Occipital lobe (tissue), 2 donors: ENCODE data around the gene WDR72. TPM values are rescaled to one million over a fixed set of nuclear protein-coding genes. Genes with fewer than 3 reads are reported as not detected.
"Not testable (repeated sequence)": the region's sequence is repeated elsewhere in the genome, so short reads cannot be mapped to it uniquely, and the experiment has no call there.

Source experiments
- DNase-seq: peaks from one replicate; lab custom pipeline; 2025; lab: John Stamatoyannopoulos, UW
- total RNA-seq: library from RNA; depleted of rRNA; stranded (reverse); fragments of >200 nt; gene quantifications from one replicate; pipeline ENCODE4 v1.2.3, GENCODE V29; 2014

Gene WDR72
- total RNA-seq, 1 donor from 2014 or later = 0.16 TPM

GRCh38 chr15:53590380-53590779 is 169.1 kb downstream of the WDR72 start:
- DNase-seq = no peak

GRCh38 chr15:53589520-53590057 is 169.9 kb downstream of the WDR72 start:
- DNase-seq = no peak

GRCh38 chr15:53588773-53589172 is 170.7 kb downstream of the WDR72 start:
- DNase-seq = no peak

- DNase-seq = no peak
Measured at GRCh38 chr15:53586799-53587198, 172.7 kb downstream of the WDR72 start.

GRCh38 chr15:53581513-53581912 is 177.9 kb downstream of the WDR72 start:
- no peak for DNase-seq

- DNase-seq = no peak
Measured at GRCh38 chr15:53580366-53580765, 179.1 kb downstream of the WDR72 start.

- DNase-seq = no peak
Measured at GRCh38 chr15:53576841-53577240, 182.6 kb downstream of the WDR72 start.

- no peak for DNase-seq
Measured at GRCh38 chr15:53573091-53573490, 186.4 kb downstream of the WDR72 start.

- DNase-seq = no peak
Measured at GRCh38 chr15:53569751-53570480, 189.5 kb downstream of the WDR72 start.

GRCh38 chr15:53566912-53567311 is 192.6 kb downstream of the WDR72 start:
- no peak for DNase-seq

- DNase-seq = no peak
Measured at GRCh38 chr15:53565721-53566120, 193.7 kb downstream of the WDR72 start.

GRCh38 chr15:53564647-53565046 is 194.8 kb downstream of the WDR72 start:
- no peak for DNase-seq

- no peak for DNase-seq
Measured at GRCh38 chr15:53563627-53564026, 195.8 kb downstream of the WDR72 start.

GRCh38 chr15:53559364-53560277 is 199.8 kb downstream of the WDR72 start:
- no peak for DNase-seq

- no peak for DNase-seq
Measured at GRCh38 chr15:53558384-53558783, 201.1 kb downstream of the WDR72 start.

GRCh38 chr15:53555226-53555625 is 204.2 kb downstream of the WDR72 start:
- no peak for DNase-seq

- no peak for DNase-seq
Measured at GRCh38 chr15:53549697-53550305, 209.7 kb downstream of the WDR72 start.

- no peak for DNase-seq
Measured at GRCh38 chr15:53548236-53548635, 211.2 kb downstream of the WDR72 start.

- DNase-seq = not testable (repeated sequence)
Measured at GRCh38 chr15:53540626-53541300, 218.7 kb downstream of the WDR72 start.

- DNase-seq = no peak
Measured at GRCh38 chr15:53539878-53540277, 219.6 kb downstream of the WDR72 start.

GRCh38 chr15:53536479-53537120 is 222.9 kb downstream of the WDR72 start:
- DNase-seq = no peak
